Measurements from ENCODE around the gene FBXO11.

Gene FBXO11

DNA sequence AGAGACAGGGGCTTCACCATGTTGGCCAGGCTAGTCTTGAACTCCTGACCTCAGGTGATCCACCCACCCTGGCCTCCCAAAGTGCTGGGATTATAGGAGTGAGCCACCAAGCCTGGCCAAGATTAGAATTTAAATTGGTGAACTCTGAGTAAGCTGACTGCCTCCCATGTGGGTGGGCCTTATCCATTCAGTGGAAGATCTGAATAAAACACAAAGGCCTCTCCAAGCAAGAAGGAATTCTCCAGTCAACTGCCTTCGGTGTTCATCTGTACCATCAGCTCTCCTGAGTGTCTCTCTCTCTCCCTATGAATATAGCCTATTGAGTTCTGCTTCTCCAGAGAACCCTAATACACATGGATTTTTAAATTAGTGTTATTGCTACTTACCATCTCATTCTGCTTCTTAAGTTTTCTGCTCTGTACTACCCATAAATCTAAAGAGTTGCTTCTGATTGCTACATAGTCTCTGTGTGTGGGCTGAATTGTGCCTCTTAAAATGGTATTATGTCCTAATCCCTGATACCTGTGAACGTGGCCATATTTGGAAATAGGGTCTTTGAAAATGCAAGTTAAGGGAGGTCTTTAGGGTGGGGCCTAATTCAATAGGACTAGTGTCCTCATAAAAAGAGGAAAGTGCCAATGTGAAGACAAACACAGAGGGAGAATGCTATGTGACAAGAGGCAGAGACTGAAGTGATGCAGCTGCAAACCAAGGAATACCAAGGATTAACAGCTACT, 36.3 kb downstream of the FBXO11 start:
- no peak for ATAC-seq
- TF ChIP-seq ISL1 (CRISPR knock-in tag; IDR thresholded peaks at IDR 0.05), result no peak
- TF ChIP-seq ZNF8 (CRISPR knock-in tag; IDR thresholded peaks at IDR 0.05), result no peak
- no peak for TF ChIP-seq ARNTL (CRISPR knock-in tag; IDR thresholded peaks at IDR 0.05; ENCODE audit: borderline replicate concordance, low read depth)
- TF ChIP-seq TOX (CRISPR knock-in tag; IDR thresholded peaks at IDR 0.05; ENCODE audit: borderline replicate concordance), result no peak
- TF ChIP-seq, protein P1, sequence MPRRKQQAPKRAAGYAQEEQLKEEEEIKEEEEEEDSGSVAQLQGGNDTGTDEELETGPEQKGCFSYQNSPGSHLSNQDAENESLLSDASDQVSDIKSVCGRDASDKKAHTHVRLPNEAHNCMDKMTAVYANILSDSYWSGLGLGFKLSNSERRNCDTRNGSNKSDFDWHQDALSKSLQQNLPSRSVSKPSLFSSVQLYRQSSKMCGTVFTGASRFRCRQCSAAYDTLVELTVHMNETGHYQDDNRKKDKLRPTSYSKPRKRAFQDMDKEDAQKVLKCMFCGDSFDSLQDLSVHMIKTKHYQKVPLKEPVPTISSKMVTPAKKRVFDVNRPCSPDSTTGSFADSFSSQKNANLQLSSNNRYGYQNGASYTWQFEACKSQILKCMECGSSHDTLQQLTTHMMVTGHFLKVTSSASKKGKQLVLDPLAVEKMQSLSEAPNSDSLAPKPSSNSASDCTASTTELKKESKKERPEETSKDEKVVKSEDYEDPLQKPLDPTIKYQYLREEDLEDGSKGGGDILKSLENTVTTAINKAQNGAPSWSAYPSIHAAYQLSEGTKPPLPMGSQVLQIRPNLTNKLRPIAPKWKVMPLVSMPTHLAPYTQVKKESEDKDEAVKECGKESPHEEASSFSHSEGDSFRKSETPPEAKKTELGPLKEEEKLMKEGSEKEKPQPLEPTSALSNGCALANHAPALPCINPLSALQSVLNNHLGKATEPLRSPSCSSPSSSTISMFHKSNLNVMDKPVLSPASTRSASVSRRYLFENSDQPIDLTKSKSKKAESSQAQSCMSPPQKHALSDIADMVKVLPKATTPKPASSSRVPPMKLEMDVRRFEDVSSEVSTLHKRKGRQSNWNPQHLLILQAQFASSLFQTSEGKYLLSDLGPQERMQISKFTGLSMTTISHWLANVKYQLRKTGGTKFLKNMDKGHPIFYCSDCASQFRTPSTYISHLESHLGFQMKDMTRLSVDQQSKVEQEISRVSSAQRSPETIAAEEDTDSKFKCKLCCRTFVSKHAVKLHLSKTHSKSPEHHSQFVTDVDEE (CRISPR knock-in tag; IDR thresholded peaks at IDR 0.05), result no peak
- no peak for TF ChIP-seq SNAI2 (CRISPR knock-in tag; IDR thresholded peaks at IDR 0.05)
- no peak for TF ChIP-seq ZC3H10 (CRISPR knock-in tag; IDR thresholded peaks at IDR 0.05)
- no peak for TF ChIP-seq ESRRG (CRISPR knock-in tag; IDR thresholded peaks at IDR 0.05)
- TF ChIP-seq TCF4 (CRISPR knock-in tag; IDR thresholded peaks at IDR 0.05; ENCODE audit: borderline replicate concordance), result no peak
- TF ChIP-seq, protein P2, sequence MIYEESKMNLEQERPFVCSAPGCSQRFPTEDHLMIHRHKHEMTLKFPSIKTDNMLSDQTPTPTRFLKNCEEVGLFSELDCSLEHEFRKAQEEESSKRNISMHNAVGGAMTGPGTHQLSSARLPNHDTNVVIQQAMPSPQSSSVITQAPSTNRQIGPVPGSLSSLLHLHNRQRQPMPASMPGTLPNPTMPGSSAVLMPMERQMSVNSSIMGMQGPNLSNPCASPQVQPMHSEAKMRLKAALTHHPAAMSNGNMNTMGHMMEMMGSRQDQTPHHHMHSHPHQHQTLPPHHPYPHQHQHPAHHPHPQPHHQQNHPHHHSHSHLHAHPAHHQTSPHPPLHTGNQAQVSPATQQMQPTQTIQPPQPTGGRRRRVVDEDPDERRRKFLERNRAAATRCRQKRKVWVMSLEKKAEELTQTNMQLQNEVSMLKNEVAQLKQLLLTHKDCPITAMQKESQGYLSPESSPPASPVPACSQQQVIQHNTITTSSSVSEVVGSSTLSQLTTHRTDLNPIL (CRISPR knock-in tag; IDR thresholded peaks at IDR 0.05; ENCODE audit: low read depth), result no peak
- TF ChIP-seq RARB (CRISPR knock-in tag; IDR thresholded peaks at IDR 0.05), result no peak
- TF ChIP-seq ZNF70 (CRISPR knock-in tag; IDR thresholded peaks at IDR 0.05), result no peak

DNA sequence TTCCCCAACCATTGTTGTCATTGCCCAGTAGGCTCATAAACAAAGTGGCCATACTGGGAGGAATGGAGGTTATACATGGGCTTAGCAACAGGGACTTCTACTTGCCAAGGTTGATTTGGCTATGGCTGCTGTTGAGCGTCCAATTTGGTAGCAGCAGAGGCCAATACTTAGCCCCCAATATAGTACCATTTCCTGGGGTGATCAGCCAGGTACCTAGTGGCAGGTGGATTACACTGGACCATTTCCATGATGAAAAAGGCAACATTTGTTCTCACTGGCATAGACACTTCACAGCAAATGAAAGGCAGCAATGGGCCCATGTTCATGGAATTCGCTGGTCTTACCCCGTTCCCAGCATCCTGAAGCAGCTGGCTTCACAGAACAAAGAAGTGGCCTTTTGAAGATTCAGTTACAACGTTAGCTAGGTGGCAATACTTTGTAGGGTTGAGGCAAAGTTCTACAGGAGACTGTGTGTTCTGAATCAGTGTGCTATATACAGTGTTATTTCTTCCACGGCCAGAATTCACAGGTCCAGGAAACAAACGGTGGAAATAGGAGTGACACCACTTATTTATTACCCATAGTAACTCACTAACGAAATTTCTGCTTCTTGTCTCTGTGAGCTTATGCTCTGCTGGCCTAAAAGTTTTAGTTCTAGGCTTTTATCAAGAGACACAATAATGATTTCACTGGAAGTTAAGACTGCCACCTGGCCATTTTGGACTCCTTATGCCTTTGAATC, 37.5 kb downstream of the FBXO11 start:
- no peak for TF ChIP-seq SNAI2 (CRISPR knock-in tag; IDR thresholded peaks at IDR 0.05)
- no peak for TF ChIP-seq OSR1 (CRISPR knock-in tag; IDR thresholded peaks at IDR 0.05)
- TF ChIP-seq ISL1 (CRISPR knock-in tag; IDR thresholded peaks at IDR 0.05), result no peak
- no peak for TF ChIP-seq ZC3H10 (CRISPR knock-in tag; IDR thresholded peaks at IDR 0.05)
- TF ChIP-seq, protein P2 (CRISPR knock-in tag; IDR thresholded peaks at IDR 0.05; ENCODE audit: low read depth), result no peak
- TF ChIP-seq TOX (CRISPR knock-in tag; IDR thresholded peaks at IDR 0.05; ENCODE audit: borderline replicate concordance), result no peak
- TF ChIP-seq CSDC2 (CRISPR knock-in tag; IDR thresholded peaks at IDR 0.05), result no peak
- TF ChIP-seq ZFP3 (CRISPR knock-in tag; IDR thresholded peaks at IDR 0.05), result no peak
- no peak for TF ChIP-seq ARNTL (CRISPR knock-in tag; IDR thresholded peaks at IDR 0.05; ENCODE audit: borderline replicate concordance, low read depth)
- TF ChIP-seq BACH2 (CRISPR knock-in tag; IDR thresholded peaks at IDR 0.05; ENCODE audit: borderline replicate concordance), result no peak
- no peak for TF ChIP-seq ZNF8 (CRISPR knock-in tag; IDR thresholded peaks at IDR 0.05)
- no peak for TF ChIP-seq ZFP30 (CRISPR knock-in tag; IDR thresholded peaks at IDR 0.05)
- TF ChIP-seq ESRRG (CRISPR knock-in tag; IDR thresholded peaks at IDR 0.05), result no peak
- no peak for TF ChIP-seq RARB (CRISPR knock-in tag; IDR thresholded peaks at IDR 0.05)
- TF ChIP-seq TCF4 (CRISPR knock-in tag; IDR thresholded peaks at IDR 0.05; ENCODE audit: borderline replicate concordance), result no peak
- TF ChIP-seq PPARA (CRISPR knock-in tag; IDR thresholded peaks at IDR 0.05; ENCODE audit: borderline replicate concordance), result no peak
- ATAC-seq, result no peak

DNA sequence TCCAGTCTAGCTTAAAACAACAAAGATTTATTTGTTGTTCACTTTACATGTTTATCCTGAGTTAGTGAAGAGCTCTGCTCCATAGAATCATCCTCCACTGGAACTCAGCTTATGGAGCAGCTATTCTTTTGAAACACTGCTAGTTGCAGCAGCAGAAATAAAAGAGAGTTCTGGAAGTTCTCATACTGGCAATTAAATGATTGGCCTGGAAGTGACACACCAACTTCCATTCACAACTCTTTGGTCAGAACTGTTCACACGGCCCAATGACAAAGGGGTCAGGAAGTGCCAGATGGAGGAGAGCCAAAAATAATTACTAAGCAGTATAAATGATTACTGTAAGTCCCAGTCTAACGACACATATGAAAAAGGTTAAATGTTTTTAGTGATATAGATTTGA, 39.1 kb downstream of the FBXO11 start:
- ATAC-seq, result peak; percentile 79
- TF ChIP-seq, protein P2 (CRISPR knock-in tag; IDR thresholded peaks at IDR 0.05; ENCODE audit: low read depth), result no peak
- peak; percentile 74; the same call in 1 of the 2 replicates for TF ChIP-seq SNAI2 (CRISPR knock-in tag; IDR thresholded peaks at IDR 0.05)
- TF ChIP-seq ZNF565 (CRISPR knock-in tag; conservative IDR thresholded peaks at IDR 0.05; ENCODE audit: low read depth), result no peak
- TF ChIP-seq ARNTL (CRISPR knock-in tag; IDR thresholded peaks at IDR 0.05; ENCODE audit: borderline replicate concordance, low read depth), result no peak
- TF ChIP-seq, protein P3, sequence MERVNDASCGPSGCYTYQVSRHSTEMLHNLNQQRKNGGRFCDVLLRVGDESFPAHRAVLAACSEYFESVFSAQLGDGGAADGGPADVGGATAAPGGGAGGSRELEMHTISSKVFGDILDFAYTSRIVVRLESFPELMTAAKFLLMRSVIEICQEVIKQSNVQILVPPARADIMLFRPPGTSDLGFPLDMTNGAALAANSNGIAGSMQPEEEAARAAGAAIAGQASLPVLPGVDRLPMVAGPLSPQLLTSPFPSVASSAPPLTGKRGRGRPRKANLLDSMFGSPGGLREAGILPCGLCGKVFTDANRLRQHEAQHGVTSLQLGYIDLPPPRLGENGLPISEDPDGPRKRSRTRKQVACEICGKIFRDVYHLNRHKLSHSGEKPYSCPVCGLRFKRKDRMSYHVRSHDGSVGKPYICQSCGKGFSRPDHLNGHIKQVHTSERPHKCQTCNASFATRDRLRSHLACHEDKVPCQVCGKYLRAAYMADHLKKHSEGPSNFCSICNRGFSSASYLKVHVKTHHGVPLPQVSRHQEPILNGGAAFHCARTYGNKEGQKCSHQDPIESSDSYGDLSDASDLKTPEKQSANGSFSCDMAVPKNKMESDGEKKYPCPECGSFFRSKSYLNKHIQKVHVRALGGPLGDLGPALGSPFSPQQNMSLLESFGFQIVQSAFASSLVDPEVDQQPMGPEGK (CRISPR knock-in tag; IDR thresholded peaks at IDR 0.05; ENCODE audit: borderline replicate concordance), result peak; percentile 54; the same call in 1 of the 2 replicates
- TF ChIP-seq CSDC2 (CRISPR knock-in tag; IDR thresholded peaks at IDR 0.05), result no peak
- TF ChIP-seq TCF4 (CRISPR knock-in tag; IDR thresholded peaks at IDR 0.05; ENCODE audit: borderline replicate concordance), result peak; percentile 82
- TF ChIP-seq, protein P4, sequence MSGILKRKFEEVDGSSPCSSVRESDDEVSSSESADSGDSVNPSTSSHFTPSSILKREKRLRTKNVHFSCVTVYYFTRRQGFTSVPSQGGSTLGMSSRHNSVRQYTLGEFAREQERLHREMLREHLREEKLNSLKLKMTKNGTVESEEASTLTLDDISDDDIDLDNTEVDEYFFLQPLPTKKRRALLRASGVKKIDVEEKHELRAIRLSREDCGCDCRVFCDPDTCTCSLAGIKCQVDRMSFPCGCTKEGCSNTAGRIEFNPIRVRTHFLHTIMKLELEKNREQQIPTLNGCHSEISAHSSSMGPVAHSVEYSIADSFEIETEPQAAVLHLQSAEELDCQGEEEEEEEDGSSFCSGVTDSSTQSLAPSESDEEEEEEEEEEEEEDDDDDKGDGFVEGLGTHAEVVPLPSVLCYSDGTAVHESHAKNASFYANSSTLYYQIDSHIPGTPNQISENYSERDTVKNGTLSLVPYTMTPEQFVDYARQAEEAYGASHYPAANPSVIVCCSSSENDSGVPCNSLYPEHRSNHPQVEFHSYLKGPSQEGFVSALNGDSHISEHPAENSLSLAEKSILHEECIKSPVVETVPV (CRISPR knock-in tag; IDR thresholded peaks at IDR 0.05), result no peak
- no peak for TF ChIP-seq ZNF8 (CRISPR knock-in tag; IDR thresholded peaks at IDR 0.05)
- no peak for TF ChIP-seq ZNF70 (CRISPR knock-in tag; IDR thresholded peaks at IDR 0.05)
- TF ChIP-seq, protein P5, sequence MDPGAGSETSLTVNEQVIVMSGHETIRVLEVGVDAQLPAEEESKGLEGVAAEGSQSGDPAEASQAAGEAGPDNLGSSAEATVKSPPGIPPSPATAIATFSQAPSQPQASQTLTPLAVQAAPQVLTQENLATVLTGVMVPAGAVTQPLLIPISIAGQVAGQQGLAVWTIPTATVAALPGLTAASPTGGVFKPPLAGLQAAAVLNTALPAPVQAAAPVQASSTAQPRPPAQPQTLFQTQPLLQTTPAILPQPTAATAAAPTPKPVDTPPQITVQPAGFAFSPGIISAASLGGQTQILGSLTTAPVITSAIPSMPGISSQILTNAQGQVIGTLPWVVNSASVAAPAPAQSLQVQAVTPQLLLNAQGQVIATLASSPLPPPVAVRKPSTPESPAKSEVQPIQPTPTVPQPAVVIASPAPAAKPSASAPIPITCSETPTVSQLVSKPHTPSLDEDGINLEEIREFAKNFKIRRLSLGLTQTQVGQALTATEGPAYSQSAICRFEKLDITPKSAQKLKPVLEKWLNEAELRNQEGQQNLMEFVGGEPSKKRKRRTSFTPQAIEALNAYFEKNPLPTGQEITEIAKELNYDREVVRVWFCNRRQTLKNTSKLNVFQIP (CRISPR knock-in tag; IDR thresholded peaks at IDR 0.05; ENCODE audit: borderline replicate concordance, low read depth), result no peak
- no peak for TF ChIP-seq GLIS3 (CRISPR knock-in tag; IDR thresholded peaks at IDR 0.05)
- TF ChIP-seq ZC3H10 (CRISPR knock-in tag; IDR thresholded peaks at IDR 0.05), result no peak
- no peak for TF ChIP-seq ZFP30 (CRISPR knock-in tag; IDR thresholded peaks at IDR 0.05)

All from SK-N-SH treated with all-trans-retinoic acid at 6 μM for 48 hours (cell line).